ENCODE data around the gene CCDC134. TPM values are rescaled to one million over a fixed set of nuclear protein-coding genes. Genes with fewer than 3 reads are reported as not detected.

Gene CCDC134
- total and polyA plus RNA-seq, 9 of the 15 experiments (the other 6 are each of a cell fraction or from before 2014, with no cell fraction given) = 0.56 to 11.9 (median 5.3) TPM

GRCh38 chr22:41777749-41778425, 22.6 kb upstream of the CCDC134 start:
- H3K4me2 ChIP-seq (ENCODE audit: insufficient read depth, low read length) = no peak overlapping the region
- intact Hi-C loops (cut with micrococcal nuclease) = no loop called here
- H3K27me3 ChIP-seq (ENCODE audit: control insufficient read depth in 2 of 2, insufficient read depth in 2 of 2, low read length in 2 of 2) = no peaks in the 10 kb centered on the region
- in situ Hi-C loops (cut with MboI) = no loop called here
- H3K27ac ChIP-seq (ENCODE audit: extremely low read depth, low read depth, low read length) = no peak overlapping the region
- H3K4me3 ChIP-seq = no peak overlapping the region
- ATAC-seq = no peak
- POLR2A ChIA-PET = interaction anchor here (0.6 to 1.2 kb wide), 3 partner anchors 21 to 539 kb away, joined by 3 read pairs; no protein-coding TSS in a partner anchor
- no peak for FAIRE-seq
- DNase-seq (ENCODE audit: extremely low read depth in 1 of 4, low spot score in 3 of 4) = no peak
- H4K20me1 ChIP-seq (replicated peaks; ENCODE audit: control insufficient read depth, insufficient read depth, low read length) = no peaks in the 10 kb centered on the region
- BruUV-seq (replicated peaks) = no TSS peak
- H3K9ac ChIP-seq (ENCODE audit: insufficient read depth in 1 of 2, low read depth in 2 of 2, low read length in 2 of 2) = no peak overlapping the region
- H3K79me2 ChIP-seq (ENCODE audit: control insufficient read depth, insufficient read depth, low read length) = no peaks in the 10 kb centered on the region
- WGBS (ENCODE audit: insufficient coverage, low coverage, missing lambda C conversion rate) = 13% methylated on average over 2 of the region's 2 CpGs
- H3K9me3 ChIP-seq (replicated peaks; ENCODE audit: control insufficient read depth, insufficient read depth, low read depth, low read length) = no peaks in the 10 kb centered on the region
- H3K9me1 ChIP-seq (ENCODE audit: control insufficient read depth, insufficient read depth, low read length) = no peaks in the 10 kb centered on the region
- CTCF ChIA-PET (ENCODE audit: low intra/inter-chr PET ratio) = no interaction called here
- no peak overlapping the region for H2AFZ ChIP-seq (ENCODE audit: low read depth, low read length)
- TF ChIP-seq ZNF408 (CRISPR knock-in tag; IDR thresholded peaks at IDR 0.05; ENCODE audit: low read depth) (no peak), HOXB6 (CRISPR knock-in tag; IDR thresholded peaks at IDR 0.05; ENCODE audit: borderline replicate concordance) (no peak), ATF6 (CRISPR knock-in tag; IDR thresholded peaks at IDR 0.05) (no peak), ZNF512 (tag; IDR thresholded peaks at IDR 0.05) (peak; percentile 78)
- H3K4me1 ChIP-seq (replicated peaks in 1 of 2; ENCODE audit: control insufficient read depth in 2 of 2, insufficient read depth in 2 of 2, low read length in 2 of 2) = peaks cover 0 to 6% of the 10 kb centered on the region in 2 experiments; a peak in 2 of 5 replicates
- no peaks in the 10 kb centered on the region for H3K36me3 ChIP-seq (ENCODE audit: control insufficient read depth, insufficient read depth, low read length)

Measured in K562 (cell line).